Subcutaneous adipose tissue (tissue), 4 donors: ENCODE results near the gene PAXIP1. TPM values are rescaled to one million over a fixed set of nuclear protein-coding genes. Genes with fewer than 3 reads are reported as not detected.

Experiments used
- CTCF ChIP-seq: fragments of 450-650 bp; IDR thresholded peaks from one replicate; pipeline ENCODE4 v1.5.1; 2016; ENCODE audit warnings: low read depth, mild to moderate bottlenecking, control low read depth, antibody characterized with exemption, moderate library complexity
- total RNA-seq, 4 donors: library from RNA; depleted of rRNA; stranded (reverse); fragments of >200 nt; gene quantifications; one replicate each; pipeline ENCODE4 v1.1.0, GENCODE V29; 2016

PAXIP1 gene
- total RNA-seq, 4 donors from 2014 or later = 8.3 to 11.7 (median 10.5) TPM

GRCh38 chr7:154910125-154910524 lies 92.8 kb downstream of the PAXIP1 start:
- no peak for TF ChIP-seq CTCF

- no peak for TF ChIP-seq CTCF
Observed at GRCh38 chr7:154909241-154910105, 93.5 kb downstream of the PAXIP1 start.

GRCh38 chr7:154907651-154908620 lies 95.0 kb downstream of the PAXIP1 start:
- no peak for TF ChIP-seq CTCF

GRCh38 chr7:154906736-154907355 lies 96.1 kb downstream of the PAXIP1 start:
- TF ChIP-seq CTCF = no peak

GRCh38 chr7:154906201-154906600 lies 96.7 kb downstream of the PAXIP1 start:
- TF ChIP-seq CTCF = no peak

- TF ChIP-seq CTCF = no peak
Observed at GRCh38 chr7:154905615-154906014, 97.3 kb downstream of the PAXIP1 start.
